GM13976 (cell line): Measurements from ENCODE around the gene SREBF2.

Experiments
- DNase-seq: peaks from one replicate; pipeline ENCODE4 v3.0.0; 2012; ENCODE audit warnings: low spot score
- in situ Hi-C: fragments of 300-500 bp; cut with MboI; formaldehyde crosslinking; loops from one replicate; pipeline ENCODE4 v1.12.0; 2022; ENCODE audit warnings: low sequenced_read_pairs, mixed read lengths, inconsistent platforms; ENCODE audit not compliant: unreplicated experiment
- TF ChIP-seq, protein P1 (sequence below): IDR thresholded peaks from 2 replicates; pipeline ENCODE4 v1.5.1; 2012; ENCODE audit warnings: borderline replicate concordance, mild to moderate bottlenecking; ENCODE audit not compliant: insufficient read depth; ENCODE audit errors: extremely low read depth, missing control alignments, control extremely low read depth

The SREBF2 gene

DNA sequence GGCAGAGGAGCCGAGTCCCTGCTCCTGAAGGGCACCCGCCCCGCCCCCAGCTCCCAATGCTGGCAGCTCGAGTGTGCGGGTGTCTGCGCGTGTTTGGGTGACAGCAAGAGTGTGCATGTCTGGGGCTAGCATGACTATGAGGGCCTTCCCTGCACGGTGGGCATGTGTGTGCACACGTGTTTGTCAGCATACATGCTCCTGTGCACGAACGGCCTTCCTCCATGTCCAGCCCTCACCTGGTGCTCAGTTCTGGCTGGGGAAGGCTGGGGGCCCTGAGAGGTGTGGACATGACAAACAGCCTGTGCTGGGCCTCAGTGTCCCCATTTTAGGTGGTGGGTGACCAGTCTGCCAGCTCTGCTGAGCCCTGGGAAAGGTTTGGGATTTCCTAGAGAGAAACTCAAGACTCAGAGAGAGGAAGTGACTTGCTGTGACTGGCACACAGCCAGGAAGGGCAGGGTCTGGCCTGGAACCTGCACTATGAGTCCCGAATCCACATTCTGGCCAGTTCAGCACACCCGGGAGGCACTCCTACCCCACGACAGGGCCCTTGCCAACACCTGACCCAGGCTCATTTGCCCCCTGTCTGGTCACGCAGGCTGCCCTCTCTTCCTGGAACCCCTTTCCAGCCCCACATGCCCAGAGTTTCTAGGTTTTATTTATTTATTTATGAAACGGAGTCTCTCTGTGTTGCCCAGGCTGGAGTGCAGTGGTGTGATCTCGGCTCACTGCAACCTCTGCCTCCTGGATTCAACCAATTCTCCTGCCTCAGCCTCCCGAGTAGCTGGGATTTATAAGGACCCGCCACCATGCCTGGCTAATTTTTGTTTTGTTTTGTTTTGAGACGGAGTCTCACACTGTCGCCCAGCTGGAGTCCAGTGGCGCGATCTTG, 85.2 kb downstream of the SREBF2 start:
- no peak for DNase-seq
- TF ChIP-seq, protein P1, sequence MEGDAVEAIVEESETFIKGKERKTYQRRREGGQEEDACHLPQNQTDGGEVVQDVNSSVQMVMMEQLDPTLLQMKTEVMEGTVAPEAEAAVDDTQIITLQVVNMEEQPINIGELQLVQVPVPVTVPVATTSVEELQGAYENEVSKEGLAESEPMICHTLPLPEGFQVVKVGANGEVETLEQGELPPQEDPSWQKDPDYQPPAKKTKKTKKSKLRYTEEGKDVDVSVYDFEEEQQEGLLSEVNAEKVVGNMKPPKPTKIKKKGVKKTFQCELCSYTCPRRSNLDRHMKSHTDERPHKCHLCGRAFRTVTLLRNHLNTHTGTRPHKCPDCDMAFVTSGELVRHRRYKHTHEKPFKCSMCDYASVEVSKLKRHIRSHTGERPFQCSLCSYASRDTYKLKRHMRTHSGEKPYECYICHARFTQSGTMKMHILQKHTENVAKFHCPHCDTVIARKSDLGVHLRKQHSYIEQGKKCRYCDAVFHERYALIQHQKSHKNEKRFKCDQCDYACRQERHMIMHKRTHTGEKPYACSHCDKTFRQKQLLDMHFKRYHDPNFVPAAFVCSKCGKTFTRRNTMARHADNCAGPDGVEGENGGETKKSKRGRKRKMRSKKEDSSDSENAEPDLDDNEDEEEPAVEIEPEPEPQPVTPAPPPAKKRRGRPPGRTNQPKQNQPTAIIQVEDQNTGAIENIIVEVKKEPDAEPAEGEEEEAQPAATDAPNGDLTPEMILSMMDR, result no peak
- in situ Hi-C loops, result no loop called here

DNA sequence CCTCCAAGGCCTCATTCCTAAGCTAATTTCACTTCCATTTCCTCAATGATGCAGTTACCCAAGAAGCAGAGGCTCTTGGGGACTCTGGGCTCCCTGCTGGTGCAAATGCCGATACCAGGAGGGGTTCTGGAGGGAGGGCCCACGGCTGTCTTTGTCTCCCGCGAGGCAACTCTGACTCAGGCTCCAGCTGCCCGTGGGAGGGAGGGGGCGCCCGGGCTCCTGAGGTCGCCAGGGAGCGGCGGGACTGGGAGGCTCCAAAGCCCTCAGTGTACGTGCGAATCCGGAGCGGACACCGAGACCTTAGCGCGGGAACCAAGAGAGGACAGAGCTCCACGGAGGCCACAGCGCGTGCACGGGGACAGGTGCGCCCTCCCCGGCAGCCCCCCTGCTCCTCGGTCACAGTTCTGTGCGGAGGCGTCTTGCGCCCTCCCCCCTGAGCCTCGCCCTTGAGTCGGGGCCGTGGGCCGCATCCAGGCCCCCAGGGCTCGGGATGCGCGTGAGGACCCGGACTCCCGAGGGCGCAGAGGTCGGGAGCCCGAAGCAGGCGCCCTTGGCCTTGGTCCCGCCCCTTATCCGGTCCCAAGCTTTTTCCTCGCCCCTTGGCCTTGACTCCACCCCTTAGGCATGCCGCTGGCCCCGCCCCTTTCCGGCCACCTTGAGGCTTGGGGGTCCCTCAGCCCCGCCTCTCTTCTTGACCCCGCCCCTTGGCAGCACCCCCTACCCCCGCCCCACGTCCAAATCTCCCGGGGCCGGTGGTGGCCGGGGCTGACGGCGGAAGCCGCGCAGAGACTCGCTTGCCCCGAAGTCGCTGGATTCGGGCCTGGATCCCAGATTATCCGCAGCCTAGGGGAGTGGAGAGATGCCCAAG, 86.7 kb downstream of the SREBF2 start:
- DNase-seq, result peak; percentile 90
- in situ Hi-C loops, result no loop called here

GRCh38 chr22:41920271-41920976, 87.5 kb downstream of the SREBF2 start:
- in situ Hi-C loops, result no loop called here
- TF ChIP-seq, protein P1, result no peak
- no peak for DNase-seq

More for the DNA sequence above, 86.7 kb downstream of the SREBF2 start:
- TF ChIP-seq, protein P1, result no peak

- in situ Hi-C loops, result no loop called here
- TF ChIP-seq, protein P1, result no peak
- no peak for DNase-seq
These were observed 89.4 kb downstream of the SREBF2 start for GRCh38 chr22:41922328-41922727.

DNA sequence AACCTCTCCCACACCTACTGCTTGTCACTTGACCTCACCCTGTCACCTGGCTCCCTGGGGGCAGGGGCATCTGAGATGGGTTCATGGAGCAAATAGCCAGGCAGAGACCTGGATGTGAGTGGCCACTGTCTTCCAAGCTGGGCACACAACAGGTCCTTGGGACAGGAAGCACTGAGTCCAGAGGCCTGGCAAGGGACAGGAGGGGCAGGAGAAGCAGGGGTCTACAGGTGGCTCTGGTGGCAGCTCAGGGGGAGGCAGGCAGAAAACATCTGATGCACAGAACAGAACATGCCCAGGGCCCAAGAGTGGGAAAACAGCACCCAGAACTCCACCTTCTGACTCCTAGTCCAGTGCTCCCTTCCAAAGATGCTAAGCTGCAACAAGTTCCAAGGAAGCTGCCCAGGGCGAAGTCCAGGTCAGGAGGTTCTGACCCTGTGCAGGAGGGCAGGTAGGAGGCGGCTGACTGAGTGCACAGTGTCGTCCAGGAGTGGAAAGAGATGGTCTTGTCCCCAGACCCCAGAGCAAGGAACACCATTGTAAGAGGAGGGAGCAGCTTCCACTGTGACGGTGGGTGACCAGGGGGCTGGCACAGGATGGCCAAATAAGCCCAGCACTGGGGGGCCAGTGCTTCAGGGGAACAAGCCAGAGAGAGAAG, 90.2 kb downstream of the SREBF2 start:
- no peak for DNase-seq
- in situ Hi-C loops, result no loop called here
- TF ChIP-seq, protein P1, result no peak

GRCh38 chr22:41923595-41924276, 90.8 kb downstream of the SREBF2 start:
- DNase-seq, result no peak
- in situ Hi-C loops, result no loop called here
- TF ChIP-seq, protein P1, result no peak
